GM12878 (cell line): ENCODE measurements around the gene IER2. TPM values are rescaled to one million over a fixed set of nuclear protein-coding genes. Genes with fewer than 3 reads are reported as not detected.

Experiments
- ASH2L ChIP-seq: fragments of 300-600, 200-600 bp; sonication (generic); IDR thresholded peaks from 2 replicates; pipeline ENCODE4 v1.6.1; 2017; ENCODE audit warnings: low read depth, mild to moderate bottlenecking, borderline replicate concordance
- BCL11A ChIP-seq: IDR thresholded peaks from 2 replicates; pipeline ENCODE4 v1.6.1; 2011; ENCODE audit warnings: low read depth, low read length
- CBFB ChIP-seq: IDR thresholded peaks from 2 replicates; pipeline ENCODE4 v1.6.1; 2016; ENCODE audit warnings: antibody characterized with exemption, low read depth
- ESRRA ChIP-seq: IDR thresholded peaks from 2 replicates; pipeline ENCODE4 v1.6.1; 2012; ENCODE audit warnings: mild to moderate bottlenecking, low read length, improper control_type of control experiment
- GABPA ChIP-seq: IDR thresholded peaks from 2 replicates; pipeline ENCODE4 v1.6.1; 2014; ENCODE audit warnings: antibody characterized with exemption, low read depth, mild to moderate bottlenecking, inconsistent platforms
- GATAD2B ChIP-seq: fragments of 450-650 bp; conservative IDR thresholded peaks from 2 replicates; pipeline ENCODE4 v1.6.1; 2017; ENCODE audit warnings: low read depth, mild to moderate bottlenecking, moderate library complexity
- IKZF1 ChIP-seq: fragments of 450-650 bp; conservative IDR thresholded peaks from 2 replicates; pipeline ENCODE4 v1.6.1; 2017; ENCODE audit warnings: antibody characterized with exemption, mild to moderate bottlenecking
- KDM1A ChIP-seq: fragments of 200-600 bp; sonication (generic); IDR thresholded peaks from 2 replicates; pipeline ENCODE4 v1.6.1; 2016; ENCODE audit warnings: borderline replicate concordance
- KLF5 ChIP-seq: fragments of 450-650 bp; IDR thresholded peaks from 2 replicates; pipeline ENCODE4 v1.6.1; 2014; ENCODE audit warnings: mild to moderate bottlenecking; ENCODE audit not compliant: partially characterized antibody
- NFIC ChIP-seq: IDR thresholded peaks from 2 replicates; pipeline ENCODE4 v1.6.1; 2012; ENCODE audit warnings: low read depth, mild to moderate bottlenecking, inconsistent platforms, low read length, moderate library complexity
- RAD51 ChIP-seq: fragments of 450-650 bp; IDR thresholded peaks from 2 replicates; pipeline ENCODE4 v1.6.1; 2016; ENCODE audit warnings: moderate library complexity, mild to moderate bottlenecking, inconsistent platforms
- SREBF1 ChIP-seq: IDR thresholded peaks from 2 replicates; pipeline ENCODE4 v1.6.1; 2012; ENCODE audit warnings: mild to moderate bottlenecking, low read length
- TAF1 ChIP-seq: IDR thresholded peaks from 2 replicates; pipeline ENCODE4 v1.6.1; 2011; ENCODE audit warnings: mild to moderate bottlenecking, low read depth, low read length, borderline replicate concordance
- WRNIP1 ChIP-seq: IDR thresholded peaks from 2 replicates; pipeline ENCODE4 v1.6.1; 2011; ENCODE audit warnings: low read depth, low read length, improper control_type of control experiment, borderline replicate concordance
- ZNF207 ChIP-seq: fragments of 450-650 bp; IDR thresholded peaks from 2 replicates; pipeline ENCODE4 v1.6.1; 2014; ENCODE audit warnings: antibody characterized with exemption, mild to moderate bottlenecking, borderline replicate concordance
- polyA plus RNA-seq, 11 experiments: library from polyadenylated mRNA; depleted of rRNA in 4 of 11; unstranded in 6 of 11; stranded (reverse) in 5 of 11; fragments of >200 nt; fragmentation: Nextera tagmentation in 4 of 11; fragmentation: Illumina TruSeq in 1 of 11; extraction: Ambion mirVana in 4 of 11; extraction: Trizol in 1 of 11; gene quantifications; 1 replicate in 1 of 11; 2 replicates in 10 of 11; pipeline versions ENCODE4 v1.2.1 to v1.2.3, GENCODE V29; 2011 to 2016; ENCODE audit warnings: inconsistent platforms in 2 of 11, missing spikeins in 2 of 11, low read depth in 1 of 11
- total RNA-seq, 4 experiments: library from RNA; depleted of rRNA in 3 of 4; stranded (reverse); fragments of >200 nt in 3 of 4; fragmentation: Illumina TruSeq in 1 of 4; extraction: Trizol in 1 of 4; gene quantifications; 2 replicates each; pipeline versions ENCODE4 v1.2.1 to v1.2.3, GENCODE V29; 2013 to 2021
- TF ChIP-seq, protein P1 (sequence below): fragments of 150-350 bp; IDR thresholded peaks from 2 replicates; pipeline ENCODE4 v1.6.1; 2016; ENCODE audit warnings: low read depth, low read length
- TF ChIP-seq, protein P2 (sequence below): IDR thresholded peaks from 2 replicates; pipeline ENCODE4 v1.6.1; 2011; ENCODE audit warnings: borderline replicate concordance, low read depth, mild to moderate bottlenecking, moderate library complexity, low read length; ENCODE audit not compliant: insufficient read depth, poor library complexity, severe bottlenecking
- TF ChIP-seq, protein P3 (sequence below), 3 experiments: IDR thresholded peaks in 2 of 3; conservative IDR thresholded peaks in 1 of 3; 2 replicates each; pipeline ENCODE4 v1.5.1; 2011; ENCODE audit warnings: low read depth in 3 of 3, low read length in 3 of 3, mild to moderate bottlenecking in 3 of 3, control low read depth in 2 of 3, moderate library complexity in 2 of 3, inconsistent platforms in 1 of 3, mixed read lengths in 1 of 3; ENCODE audit not compliant: control insufficient read depth in 2 of 3, insufficient read depth in 1 of 3; ENCODE audit errors: extremely low read depth in 1 of 3

Gene IER2
- total and polyA plus RNA-seq, 10 of the 15 experiments (the other 5 are each of a cell fraction or from before 2014, with no cell fraction given), result 2.8 to 94.5 (median 24.9) TPM

DNA sequence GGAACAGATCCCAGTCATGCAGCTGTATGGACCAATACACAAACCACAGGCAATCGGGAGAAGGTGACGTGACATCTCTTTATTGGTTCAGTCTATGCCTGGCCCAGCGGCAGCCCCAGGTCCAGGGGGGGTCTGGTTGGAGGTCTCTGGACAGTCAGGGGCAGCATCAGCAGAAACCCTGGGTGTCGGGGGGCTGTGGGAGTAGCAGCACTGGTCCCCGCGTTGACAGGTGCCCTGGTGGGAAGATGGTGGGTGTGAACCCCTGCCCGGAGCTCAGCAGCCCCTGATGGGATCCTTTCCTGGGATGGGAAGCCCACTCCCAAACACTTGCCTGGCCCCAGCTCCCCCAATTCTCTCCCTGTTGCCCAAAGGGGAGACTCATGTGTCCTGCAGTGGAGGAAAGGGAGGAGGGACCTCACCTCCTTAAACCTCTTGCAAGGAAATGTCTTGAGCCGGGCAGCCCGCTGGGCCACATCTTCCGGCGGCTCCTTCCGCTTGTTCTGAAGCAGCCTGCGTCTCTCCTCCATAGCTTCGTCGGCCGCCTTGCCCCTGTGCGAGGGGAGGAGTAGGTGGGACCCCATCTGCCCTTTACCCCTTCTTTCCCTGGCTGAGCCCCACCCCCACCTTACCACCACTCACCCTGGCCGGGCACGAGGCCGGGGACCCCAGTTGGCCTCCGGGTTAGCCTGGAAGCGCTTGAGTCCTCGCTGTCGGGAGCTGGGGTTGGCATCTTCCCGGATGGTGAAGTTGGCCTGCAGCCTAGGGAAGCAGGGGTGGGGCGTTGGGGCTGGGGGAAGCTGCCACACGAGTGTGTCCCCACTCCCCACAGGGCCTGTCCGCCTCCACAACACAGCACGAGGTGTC lies 45.1 kb upstream of the IER2 start (continued):
- TF ChIP-seq KDM1A (no peak), GATAD2B (0 out of 2 replicates have a peak, but pooled peaks have one; percentile 14), BCL11A (no peak), RAD51 (no peak), TAF1 (0 out of 2 replicates have a peak, but pooled peaks have one; percentile 25), ASH2L (no peak), ESRRA (no peak), GABPA (peak; percentile 82), CBFB (0 out of 2 replicates have a peak, but pooled peaks have one; percentile 0), IKZF1 (no peak), KLF5 (no peak), ZNF207 (no peak), WRNIP1 (no peak), SREBF1 (no peak), NFIC (no peak)
- TF ChIP-seq, protein P1, sequence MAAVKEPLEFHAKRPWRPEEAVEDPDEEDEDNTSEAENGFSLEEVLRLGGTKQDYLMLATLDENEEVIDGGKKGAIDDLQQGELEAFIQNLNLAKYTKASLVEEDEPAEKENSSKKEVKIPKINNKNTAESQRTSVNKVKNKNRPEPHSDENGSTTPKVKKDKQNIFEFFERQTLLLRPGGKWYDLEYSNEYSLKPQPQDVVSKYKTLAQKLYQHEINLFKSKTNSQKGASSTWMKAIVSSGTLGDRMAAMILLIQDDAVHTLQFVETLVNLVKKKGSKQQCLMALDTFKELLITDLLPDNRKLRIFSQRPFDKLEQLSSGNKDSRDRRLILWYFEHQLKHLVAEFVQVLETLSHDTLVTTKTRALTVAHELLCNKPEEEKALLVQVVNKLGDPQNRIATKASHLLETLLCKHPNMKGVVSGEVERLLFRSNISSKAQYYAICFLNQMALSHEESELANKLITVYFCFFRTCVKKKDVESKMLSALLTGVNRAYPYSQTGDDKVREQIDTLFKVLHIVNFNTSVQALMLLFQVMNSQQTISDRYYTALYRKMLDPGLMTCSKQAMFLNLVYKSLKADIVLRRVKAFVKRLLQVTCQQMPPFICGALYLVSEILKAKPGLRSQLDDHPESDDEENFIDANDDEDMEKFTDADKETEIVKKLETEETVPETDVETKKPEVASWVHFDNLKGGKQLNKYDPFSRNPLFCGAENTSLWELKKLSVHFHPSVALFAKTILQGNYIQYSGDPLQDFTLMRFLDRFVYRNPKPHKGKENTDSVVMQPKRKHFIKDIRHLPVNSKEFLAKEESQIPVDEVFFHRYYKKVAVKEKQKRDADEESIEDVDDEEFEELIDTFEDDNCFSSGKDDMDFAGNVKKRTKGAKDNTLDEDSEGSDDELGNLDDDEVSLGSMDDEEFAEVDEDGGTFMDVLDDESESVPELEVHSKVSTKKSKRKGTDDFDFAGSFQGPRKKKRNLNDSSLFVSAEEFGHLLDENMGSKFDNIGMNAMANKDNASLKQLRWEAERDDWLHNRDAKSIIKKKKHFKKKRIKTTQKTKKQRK, result no peak
- TF ChIP-seq, protein P2, sequence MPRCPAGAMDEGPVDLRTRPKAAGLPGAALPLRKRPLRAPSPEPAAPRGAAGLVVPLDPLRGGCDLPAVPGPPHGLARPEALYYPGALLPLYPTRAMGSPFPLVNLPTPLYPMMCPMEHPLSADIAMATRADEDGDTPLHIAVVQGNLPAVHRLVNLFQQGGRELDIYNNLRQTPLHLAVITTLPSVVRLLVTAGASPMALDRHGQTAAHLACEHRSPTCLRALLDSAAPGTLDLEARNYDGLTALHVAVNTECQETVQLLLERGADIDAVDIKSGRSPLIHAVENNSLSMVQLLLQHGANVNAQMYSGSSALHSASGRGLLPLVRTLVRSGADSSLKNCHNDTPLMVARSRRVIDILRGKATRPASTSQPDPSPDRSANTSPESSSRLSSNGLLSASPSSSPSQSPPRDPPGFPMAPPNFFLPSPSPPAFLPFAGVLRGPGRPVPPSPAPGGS, result no peak
- TF ChIP-seq, protein P3, sequence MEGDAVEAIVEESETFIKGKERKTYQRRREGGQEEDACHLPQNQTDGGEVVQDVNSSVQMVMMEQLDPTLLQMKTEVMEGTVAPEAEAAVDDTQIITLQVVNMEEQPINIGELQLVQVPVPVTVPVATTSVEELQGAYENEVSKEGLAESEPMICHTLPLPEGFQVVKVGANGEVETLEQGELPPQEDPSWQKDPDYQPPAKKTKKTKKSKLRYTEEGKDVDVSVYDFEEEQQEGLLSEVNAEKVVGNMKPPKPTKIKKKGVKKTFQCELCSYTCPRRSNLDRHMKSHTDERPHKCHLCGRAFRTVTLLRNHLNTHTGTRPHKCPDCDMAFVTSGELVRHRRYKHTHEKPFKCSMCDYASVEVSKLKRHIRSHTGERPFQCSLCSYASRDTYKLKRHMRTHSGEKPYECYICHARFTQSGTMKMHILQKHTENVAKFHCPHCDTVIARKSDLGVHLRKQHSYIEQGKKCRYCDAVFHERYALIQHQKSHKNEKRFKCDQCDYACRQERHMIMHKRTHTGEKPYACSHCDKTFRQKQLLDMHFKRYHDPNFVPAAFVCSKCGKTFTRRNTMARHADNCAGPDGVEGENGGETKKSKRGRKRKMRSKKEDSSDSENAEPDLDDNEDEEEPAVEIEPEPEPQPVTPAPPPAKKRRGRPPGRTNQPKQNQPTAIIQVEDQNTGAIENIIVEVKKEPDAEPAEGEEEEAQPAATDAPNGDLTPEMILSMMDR (IDR thresholded peaks at IDR 0.05 in 2 of 3, conservative IDR thresholded peaks at IDR 0.05 in 1 of 3; ENCODE audit: control insufficient read depth in 2 of 3, extremely low read depth in 1 of 3, insufficient read depth in 1 of 3, low read depth in 3 of 3, low read length in 3 of 3), result 0 out of 6 replicates have a peak, but pooled peaks of 1 of the 3 experiments have one; percentile 3
